ENCODE measurements around the gene LAIR1. TPM values are rescaled to one million over a fixed set of nuclear protein-coding genes. Genes with fewer than 3 reads are reported as not detected.

Gene LAIR1
- total RNA-seq, 1 experiment from 2014 or later, result not detected

- no TSS peak for BruUV-seq (replicated peaks)
- Mint-ChIP-seq H3K9me3 (ENCODE audit: unreplicated experiment) (no peaks in the 10 kb centered on the region), H3K36me3 (ENCODE audit: insufficient read depth, unreplicated experiment) (no peaks in the 10 kb centered on the region), H3K4me1 (ENCODE audit: insufficient read depth, unreplicated experiment) (peaks cover 6% of the 10 kb centered on the region), H3K27me3 (ENCODE audit: insufficient read depth, unreplicated experiment) (peaks cover 36% of the 10 kb centered on the region), H3K27ac (ENCODE audit: low read depth, unreplicated experiment) (no peak overlapping the region), H3K4me3 (ENCODE audit: unreplicated experiment) (no peak overlapping the region)
- ChIA-PET POLR2A (no interaction called here), CTCF (interaction anchor here (0.5 to 4.2 kb wide), 28 partner anchors 10 to 793 kb away, joined by 3 to 79 read pairs (median 6); partner anchors contain the start of genes LAIR1 and TMC4)
- intact Hi-C loops (cut with micrococcal nuclease), result no loop called here
- no peak for DNase-seq (ENCODE audit: unreplicated experiment)
- TF ChIP-seq CTCF (IDR thresholded peaks at IDR 0.05; ENCODE audit: unreplicated experiment), result no peak
Observed at GRCh38 chr19:54392105-54392504, 27.4 kb upstream of the LAIR1 start.

GRCh38 chr19:54391589-54392061 lies 26.9 kb upstream of the LAIR1 start:
- no peak for TF ChIP-seq CTCF (IDR thresholded peaks at IDR 0.05; ENCODE audit: unreplicated experiment)
- H3K9me3 Mint-ChIP-seq (ENCODE audit: unreplicated experiment), result no peaks in the 10 kb centered on the region
- peaks cover 6% of the 10 kb centered on the region for H3K4me1 Mint-ChIP-seq (ENCODE audit: insufficient read depth, unreplicated experiment)
- ChIA-PET POLR2A (no interaction called here), CTCF (interaction anchor here (0.5 to 4.2 kb wide), 49 partner anchors 7 to 1014 kb away, joined by 3 to 79 read pairs (median 4); partner anchors contain the start of genes CDC42EP5, LAIR1, LILRA5 and TMC4)
- H3K36me3 Mint-ChIP-seq (ENCODE audit: insufficient read depth, unreplicated experiment), result no peaks in the 10 kb centered on the region
- H3K27ac Mint-ChIP-seq (ENCODE audit: low read depth, unreplicated experiment), result no peak overlapping the region
- peaks cover 38% of the 10 kb centered on the region for H3K27me3 Mint-ChIP-seq (ENCODE audit: insufficient read depth, unreplicated experiment)
- intact Hi-C loops (cut with micrococcal nuclease), result loop anchor here (1.0 kb wide), 1 partner anchor 66 kb away; no protein-coding TSS in a partner anchor
- peak; percentile 8 for DNase-seq (ENCODE audit: unreplicated experiment)
- no peak overlapping the region for H3K4me3 Mint-ChIP-seq (ENCODE audit: unreplicated experiment)
- BruUV-seq (replicated peaks), result no TSS peak

GRCh38 chr19:54390942-54391577 lies 26.3 kb upstream of the LAIR1 start:
- POLR2A ChIA-PET, result interaction anchor here (0.7 to 1.1 kb wide), 2 partner anchors 181 to 1275 kb away, joined by 3 read pairs; no protein-coding TSS in a partner anchor
- no TSS peak for BruUV-seq (replicated peaks)
- H3K27ac Mint-ChIP-seq (ENCODE audit: low read depth, unreplicated experiment), result no peak overlapping the region
- no peak overlapping the region for H3K4me3 Mint-ChIP-seq (ENCODE audit: unreplicated experiment)
- TF ChIP-seq CTCF (IDR thresholded peaks at IDR 0.05; ENCODE audit: unreplicated experiment), result peak; percentile 76
- CTCF ChIA-PET, result interaction anchor here (0.5 to 4.2 kb wide), 52 partner anchors 8 to 1014 kb away, joined by 3 to 79 read pairs (median 4); partner anchors contain the start of genes CDC42EP5, LAIR1, LILRA5 and TMC4
- intact Hi-C loops (cut with micrococcal nuclease), result loop anchor here (1.0 kb wide), 1 partner anchor 66 kb away; no protein-coding TSS in a partner anchor
- peaks cover 6% of the 10 kb centered on the region for H3K4me1 Mint-ChIP-seq (ENCODE audit: insufficient read depth, unreplicated experiment)
- DNase-seq (ENCODE audit: unreplicated experiment), result peak; percentile 69
- peaks cover 40% of the 10 kb centered on the region for H3K27me3 Mint-ChIP-seq (ENCODE audit: insufficient read depth, unreplicated experiment)
- H3K9me3 Mint-ChIP-seq (ENCODE audit: unreplicated experiment), result no peaks in the 10 kb centered on the region
- no peaks in the 10 kb centered on the region for H3K36me3 Mint-ChIP-seq (ENCODE audit: insufficient read depth, unreplicated experiment)

- Mint-ChIP-seq H3K4me1 (ENCODE audit: insufficient read depth, unreplicated experiment) (peaks cover 6% of the 10 kb centered on the region), H3K27ac (ENCODE audit: low read depth, unreplicated experiment) (no peak overlapping the region), H3K27me3 (ENCODE audit: insufficient read depth, unreplicated experiment) (peaks cover 55% of the 10 kb centered on the region), H3K36me3 (ENCODE audit: insufficient read depth, unreplicated experiment) (no peaks in the 10 kb centered on the region), H3K4me3 (ENCODE audit: unreplicated experiment) (no peak overlapping the region), H3K9me3 (ENCODE audit: unreplicated experiment) (no peaks in the 10 kb centered on the region)
- intact Hi-C loops (cut with micrococcal nuclease), result no loop called here
- no peak for TF ChIP-seq CTCF (IDR thresholded peaks at IDR 0.05; ENCODE audit: unreplicated experiment)
- no peak for DNase-seq (ENCODE audit: unreplicated experiment)
- CTCF ChIA-PET, result interaction anchor here (0.8 to 4.2 kb wide), 3 partner anchors 16 to 119 kb away, joined by 4 to 79 read pairs (median 7); no protein-coding TSS in a partner anchor
- POLR2A ChIA-PET, result no interaction called here
- BruUV-seq (replicated peaks), result no TSS peak
Observed at GRCh38 chr19:54389553-54389952, 24.8 kb upstream of the LAIR1 start.
